Ishikawa (cell line): ENCODE results near the gene CEP112.

Experiments
- TAF1 ChIP-seq: IDR thresholded peaks from 2 replicates; pipeline ENCODE4 v1.6.1; 2012; ENCODE audit warnings: low read depth, mild to moderate bottlenecking
- TCF12 ChIP-seq: IDR thresholded peaks from 2 replicates; pipeline ENCODE4 v1.6.1; 2012; ENCODE audit warnings: low read depth
- TEAD4 ChIP-seq: IDR thresholded peaks from 2 replicates; pipeline ENCODE4 v1.6.1; 2012

DNA sequence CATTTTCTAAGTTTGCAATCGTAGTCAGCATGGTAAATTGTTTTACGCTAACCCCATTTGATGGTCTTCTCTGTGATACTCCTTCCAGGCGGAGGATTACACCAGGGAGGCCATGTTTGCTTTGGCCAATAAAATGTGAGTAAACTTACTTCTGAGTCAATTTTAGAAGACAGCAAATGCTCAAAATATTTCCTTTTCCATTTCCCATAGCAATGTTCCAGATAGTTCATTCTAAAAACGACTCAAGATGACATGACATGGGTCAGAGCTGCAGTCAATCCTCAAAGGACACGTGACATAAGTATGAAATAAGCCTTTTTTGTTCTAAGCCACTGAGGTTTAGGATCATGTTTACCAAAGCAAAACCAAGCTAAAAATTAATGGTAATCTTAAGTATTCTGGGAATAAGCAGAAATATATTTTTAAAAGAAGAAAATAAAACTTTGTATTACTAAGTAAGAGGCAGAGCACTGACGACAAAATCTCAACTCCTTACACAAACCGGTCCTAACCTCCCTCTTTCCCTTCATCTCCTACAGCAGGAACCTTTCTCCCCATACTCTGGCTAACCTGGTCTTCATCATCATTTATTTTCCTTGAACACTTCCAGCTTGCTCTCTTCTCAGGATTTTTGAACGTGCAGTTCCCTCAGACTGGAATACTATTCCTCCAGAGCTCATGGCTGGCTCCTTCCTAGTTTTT, 266.2 kb downstream of the CEP112 start:
- TF ChIP-seq TAF1 (no peak), TEAD4 (no peak), TCF12 (no peak)
